Ishikawa (cell line): ENCODE data around the gene CCDC69.

Experiments used
- CEBPB ChIP-seq: IDR thresholded peaks from 2 replicates; pipeline ENCODE4 v1.6.1; 2012
- CREB1 ChIP-seq: IDR thresholded peaks from 2 replicates; pipeline ENCODE4 v1.6.1; 2012; ENCODE audit warnings: low read depth
- EGR1 ChIP-seq: IDR thresholded peaks from 2 replicates; pipeline ENCODE4 v1.6.1; 2012
- EP300 ChIP-seq: IDR thresholded peaks from 2 replicates; pipeline ENCODE4 v1.6.1; 2012; ENCODE audit warnings: borderline replicate concordance
- FOXM1 ChIP-seq: IDR thresholded peaks from 2 replicates; pipeline ENCODE4 v1.6.1; 2012; ENCODE audit warnings: low read depth, borderline replicate concordance
- MAX ChIP-seq: IDR thresholded peaks from 2 replicates; pipeline ENCODE4 v1.6.1; 2012
- NFIC ChIP-seq: IDR thresholded peaks from 2 replicates; pipeline ENCODE4 v1.6.1; 2012
- RAD21 ChIP-seq: IDR thresholded peaks from 2 replicates; pipeline ENCODE4 v1.6.1; 2012; ENCODE audit warnings: low read depth
- REST ChIP-seq: IDR thresholded peaks from 2 replicates; pipeline ENCODE4 v1.6.1; 2012; ENCODE audit warnings: low read depth, mild to moderate bottlenecking
- TAF1 ChIP-seq: IDR thresholded peaks from 2 replicates; pipeline ENCODE4 v1.6.1; 2012; ENCODE audit warnings: low read depth, mild to moderate bottlenecking
- TCF12 ChIP-seq: IDR thresholded peaks from 2 replicates; pipeline ENCODE4 v1.6.1; 2012; ENCODE audit warnings: low read depth
- TEAD4 ChIP-seq: IDR thresholded peaks from 2 replicates; pipeline ENCODE4 v1.6.1; 2012
- USF1 ChIP-seq: IDR thresholded peaks from 2 replicates; pipeline ENCODE4 v1.6.1; 2012
- YY1 ChIP-seq: IDR thresholded peaks from 2 replicates; pipeline ENCODE4 v1.6.1; 2012; ENCODE audit warnings: low read depth
- ZBTB7A ChIP-seq: IDR thresholded peaks from 2 replicates; pipeline ENCODE4 v1.6.1; 2012; ENCODE audit warnings: low read depth

The CCDC69 gene

GRCh38 chr5:151212406-151212798 is 11.5 kb downstream of the CCDC69 start:
- TF ChIP-seq EP300 (no peak), RAD21 (no peak), CEBPB (no peak), NFIC (no peak), YY1 (no peak), REST (no peak), USF1 (no peak), EGR1 (no peak), TCF12 (no peak), MAX (no peak), TAF1 (no peak), ZBTB7A (no peak), FOXM1 (no peak), TEAD4 (no peak), CREB1 (no peak)

GRCh38 chr5:151208481-151208914 is 15.4 kb downstream of the CCDC69 start:
- TF ChIP-seq CEBPB (no peak), TAF1 (no peak), EP300 (no peak), MAX (no peak), TEAD4 (no peak), NFIC (no peak), FOXM1 (no peak), REST (no peak), ZBTB7A (no peak)

- TF ChIP-seq REST (no peak), CREB1 (no peak), FOXM1 (no peak), USF1 (no peak), TCF12 (no peak), RAD21 (no peak), YY1 (no peak), CEBPB (no peak), EP300 (no peak), TEAD4 (no peak), TAF1 (no peak), NFIC (no peak), MAX (no peak), EGR1 (no peak)
Observed at GRCh38 chr5:151205411-151205810, 18.5 kb downstream of the CCDC69 start.

- TF ChIP-seq YY1 (no peak), TCF12 (no peak), MAX (no peak), EP300 (no peak), USF1 (no peak), NFIC (no peak), FOXM1 (no peak), CEBPB (no peak), REST (no peak), CREB1 (no peak), ZBTB7A (no peak), TAF1 (no peak), EGR1 (no peak), RAD21 (no peak), TEAD4 (no peak)
Observed at GRCh38 chr5:151204051-151204450, 19.8 kb downstream of the CCDC69 start.
